Measurements from ENCODE around the gene ZNF524.

DNA sequence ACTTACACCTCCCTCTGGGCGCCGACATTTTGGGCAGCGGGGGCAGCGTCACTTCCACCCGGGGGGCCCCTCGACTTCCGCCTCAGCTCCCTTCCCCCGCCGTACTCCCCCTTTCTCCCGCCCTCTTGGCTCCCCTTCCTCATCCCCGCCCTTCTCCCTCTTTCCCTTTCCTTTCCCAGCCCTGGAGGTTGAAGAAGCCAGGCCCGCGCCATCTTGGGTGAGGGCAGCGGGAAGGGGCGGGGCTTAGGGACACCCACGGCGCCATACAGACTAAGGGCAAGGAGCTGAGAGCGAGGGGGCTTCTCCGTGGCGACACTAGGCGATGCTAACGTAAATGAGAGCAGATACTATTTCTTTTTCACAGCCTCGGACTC lies 633 bp upstream of the ZNF524 start, which contains the start of gene FIZ1:
- TF ChIP-seq, protein P1, sequence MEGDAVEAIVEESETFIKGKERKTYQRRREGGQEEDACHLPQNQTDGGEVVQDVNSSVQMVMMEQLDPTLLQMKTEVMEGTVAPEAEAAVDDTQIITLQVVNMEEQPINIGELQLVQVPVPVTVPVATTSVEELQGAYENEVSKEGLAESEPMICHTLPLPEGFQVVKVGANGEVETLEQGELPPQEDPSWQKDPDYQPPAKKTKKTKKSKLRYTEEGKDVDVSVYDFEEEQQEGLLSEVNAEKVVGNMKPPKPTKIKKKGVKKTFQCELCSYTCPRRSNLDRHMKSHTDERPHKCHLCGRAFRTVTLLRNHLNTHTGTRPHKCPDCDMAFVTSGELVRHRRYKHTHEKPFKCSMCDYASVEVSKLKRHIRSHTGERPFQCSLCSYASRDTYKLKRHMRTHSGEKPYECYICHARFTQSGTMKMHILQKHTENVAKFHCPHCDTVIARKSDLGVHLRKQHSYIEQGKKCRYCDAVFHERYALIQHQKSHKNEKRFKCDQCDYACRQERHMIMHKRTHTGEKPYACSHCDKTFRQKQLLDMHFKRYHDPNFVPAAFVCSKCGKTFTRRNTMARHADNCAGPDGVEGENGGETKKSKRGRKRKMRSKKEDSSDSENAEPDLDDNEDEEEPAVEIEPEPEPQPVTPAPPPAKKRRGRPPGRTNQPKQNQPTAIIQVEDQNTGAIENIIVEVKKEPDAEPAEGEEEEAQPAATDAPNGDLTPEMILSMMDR (IDR thresholded peaks at IDR 0.05; ENCODE audit: poor library complexity) = no peak
- no peak for TF ChIP-seq EZH2 (IDR thresholded peaks at IDR 0.05; ENCODE audit: borderline replicate concordance)
